Activated CD8-positive, alpha-beta T cell treated with anti-CD3 and anti-CD28 coated beads for 36 hours (primary cell): ENCODE data around the gene FOXK2. TPM values are rescaled to one million over a fixed set of nuclear protein-coding genes. Genes with fewer than 3 reads are reported as not detected.

ENCODE experiments used
- ATAC-seq: fragments of 200-7000 bp; cut with Tn5 transposase; one replicate; pipeline ENCODE4 v1.10.0; 2021; ENCODE audit warnings: mild to moderate bottlenecking, moderate library complexity
- CTCF ChIA-PET: fragments of 350-600 bp; sonication (Branson Sonifier 250); formaldehyde crosslinking; loops from one replicate; lab custom pipeline; 2021; ENCODE audit warnings: antibody characterized with exemption; lab: Charles Lee
- POLR2A ChIA-PET: fragments of 350-600 bp; sonication (Branson Sonifier 250); formaldehyde crosslinking; loops from one replicate; lab custom pipeline; 2021; ENCODE audit warnings: antibody characterized with exemption; lab: Charles Lee
- DNase-seq: peaks from one replicate; pipeline ENCODE4 v3.0.0-alpha.2; 2020
- H3K27ac Mint-ChIP-seq: one replicate; pipeline ENCODE4 v1.8.0; 2021; ENCODE audit warnings: mild to moderate bottlenecking, mixed read lengths
- H3K27me3 Mint-ChIP-seq: one replicate; pipeline ENCODE4 v1.8.0; 2021; ENCODE audit warnings: mixed read lengths
- H3K36me3 Mint-ChIP-seq: one replicate; pipeline ENCODE4 v1.8.0; 2021; ENCODE audit warnings: low read depth, mixed read lengths
- H3K4me1 Mint-ChIP-seq: one replicate; pipeline ENCODE4 v1.8.0; 2021; ENCODE audit warnings: low read depth, mixed read lengths
- H3K4me3 Mint-ChIP-seq: one replicate; pipeline ENCODE4 v1.8.0; 2021; ENCODE audit warnings: mild to moderate bottlenecking, moderate library complexity, mixed read lengths
- H3K9me3 Mint-ChIP-seq: one replicate; pipeline ENCODE4 v1.8.0; 2021; ENCODE audit warnings: mixed read lengths
- intact Hi-C: fragments of 100-400 bp; cut with micrococcal nuclease; formaldehyde crosslinking; loops from one replicate; pipeline ENCODE4 v1.10.0; 2022
- total RNA-seq, 2 experiments: library from RNA; stranded (reverse); gene quantifications; one replicate each; pipeline ENCODE4 v1.2.3, GENCODE V29; 2021
- TF ChIP-seq, protein P1 (sequence below): fragments of 200-600 bp; IDR thresholded peaks from one replicate; pipeline ENCODE4 v1.8.0; 2022; ENCODE audit warnings: antibody characterized with exemption, mild to moderate bottlenecking

Gene FOXK2
- total RNA-seq, 2 experiments from 2014 or later, result 55.6 to 59.5 TPM

DNA sequence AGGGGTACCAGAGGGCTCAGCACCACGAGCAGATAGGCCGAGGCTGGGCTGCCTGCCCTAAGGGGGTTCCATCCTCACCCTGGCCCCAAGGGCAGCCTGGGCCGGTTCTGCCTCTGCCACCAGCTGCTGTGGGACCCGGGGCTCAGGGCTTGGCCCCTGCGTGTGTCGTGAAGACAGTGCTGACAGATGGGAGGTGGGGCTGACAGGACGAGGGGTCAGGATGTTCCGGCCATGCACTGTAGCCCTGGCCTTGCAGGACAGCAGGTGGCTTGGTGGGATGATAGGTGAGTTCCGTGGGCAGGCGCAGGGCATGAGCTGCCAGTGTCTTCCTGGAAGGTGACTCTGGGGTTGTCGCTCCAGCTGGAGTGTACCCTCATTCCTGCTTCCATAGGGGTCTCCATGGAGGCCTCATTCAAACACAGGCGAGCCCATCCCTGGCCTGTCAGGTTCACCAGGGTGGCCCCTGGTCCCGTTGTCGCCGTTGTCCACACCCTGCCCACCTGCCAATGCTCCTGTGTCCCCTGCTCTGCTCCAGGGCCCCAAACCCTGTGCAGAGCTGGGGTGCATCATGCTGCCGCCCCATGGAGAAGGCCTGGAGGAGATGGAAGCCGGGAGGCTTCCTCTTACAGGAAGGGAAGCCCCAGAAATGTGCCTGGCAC lies 71.5 kb downstream of the FOXK2 start:
- POLR2A ChIA-PET, result interaction anchor here (1.1 to 1.4 kb wide), 2 partner anchors 14 to 72 kb away, joined by 3 to 6 read pairs; no protein-coding TSS in a partner anchor
- ATAC-seq (no peak), DNase-seq (no peak)
- H3K36me3 Mint-ChIP-seq, result peaks cover 27% of the 10 kb centered on the region
- no peak overlapping the region for H3K4me3 Mint-ChIP-seq
- H3K9me3 Mint-ChIP-seq, result no peaks in the 10 kb centered on the region
- TF ChIP-seq, protein P1, sequence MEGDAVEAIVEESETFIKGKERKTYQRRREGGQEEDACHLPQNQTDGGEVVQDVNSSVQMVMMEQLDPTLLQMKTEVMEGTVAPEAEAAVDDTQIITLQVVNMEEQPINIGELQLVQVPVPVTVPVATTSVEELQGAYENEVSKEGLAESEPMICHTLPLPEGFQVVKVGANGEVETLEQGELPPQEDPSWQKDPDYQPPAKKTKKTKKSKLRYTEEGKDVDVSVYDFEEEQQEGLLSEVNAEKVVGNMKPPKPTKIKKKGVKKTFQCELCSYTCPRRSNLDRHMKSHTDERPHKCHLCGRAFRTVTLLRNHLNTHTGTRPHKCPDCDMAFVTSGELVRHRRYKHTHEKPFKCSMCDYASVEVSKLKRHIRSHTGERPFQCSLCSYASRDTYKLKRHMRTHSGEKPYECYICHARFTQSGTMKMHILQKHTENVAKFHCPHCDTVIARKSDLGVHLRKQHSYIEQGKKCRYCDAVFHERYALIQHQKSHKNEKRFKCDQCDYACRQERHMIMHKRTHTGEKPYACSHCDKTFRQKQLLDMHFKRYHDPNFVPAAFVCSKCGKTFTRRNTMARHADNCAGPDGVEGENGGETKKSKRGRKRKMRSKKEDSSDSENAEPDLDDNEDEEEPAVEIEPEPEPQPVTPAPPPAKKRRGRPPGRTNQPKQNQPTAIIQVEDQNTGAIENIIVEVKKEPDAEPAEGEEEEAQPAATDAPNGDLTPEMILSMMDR, result no peak
- peak overlapping the region; percentile 90 for H3K27ac Mint-ChIP-seq
- CTCF ChIA-PET, result no interaction called here
- no peaks in the 10 kb centered on the region for H3K27me3 Mint-ChIP-seq
- H3K4me1 Mint-ChIP-seq, result peaks cover 46% of the 10 kb centered on the region
- intact Hi-C loops, result no loop called here

DNA sequence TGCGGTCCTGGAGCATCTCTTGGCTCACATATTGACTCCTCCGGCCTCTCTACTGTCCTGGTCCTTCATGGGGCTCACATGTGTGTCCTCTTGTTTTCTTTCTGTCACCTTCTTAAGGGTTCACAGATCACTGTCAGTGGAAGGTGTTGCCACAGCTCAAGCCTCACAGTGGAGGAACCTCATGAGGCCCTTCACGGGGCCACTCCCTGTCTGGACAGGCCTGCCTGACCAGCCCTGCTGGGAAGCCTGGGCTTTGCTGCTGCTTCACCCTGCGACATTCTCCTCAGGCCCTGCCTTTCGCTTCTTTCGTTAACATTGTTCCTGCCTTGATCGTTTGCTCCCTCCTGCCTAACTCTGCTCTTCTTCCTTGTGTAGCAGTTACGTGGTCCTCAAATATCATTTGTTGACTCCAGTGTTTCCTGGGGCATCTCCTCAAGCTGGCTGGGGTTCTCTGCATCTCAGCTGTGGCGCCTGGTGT lies 72.8 kb downstream of the FOXK2 start:
- peaks cover 40% of the 10 kb centered on the region for H3K4me1 Mint-ChIP-seq
- POLR2A ChIA-PET, result interaction anchor here (0.9 to 1.4 kb wide), 5 partner anchors 9 to 124 kb away, joined by 3 to 6 read pairs (median 4); partner anchors contain the start of gene FN3KRP
- no peak for ATAC-seq
- no peaks in the 10 kb centered on the region for H3K27me3 Mint-ChIP-seq
- H3K36me3 Mint-ChIP-seq, result peaks cover 21% of the 10 kb centered on the region
- CTCF ChIA-PET, result interaction anchor here (0.7 kb wide), 1 partner anchor 12 kb away, joined by 3 read pairs; no protein-coding TSS in a partner anchor
- H3K4me3 Mint-ChIP-seq, result peak overlapping the region; percentile 66
- DNase-seq, result no peak
- TF ChIP-seq, protein P1, result no peak
- intact Hi-C loops, result no loop called here
- H3K9me3 Mint-ChIP-seq, result no peaks in the 10 kb centered on the region
- peak overlapping the region; percentile 90 for H3K27ac Mint-ChIP-seq

DNA sequence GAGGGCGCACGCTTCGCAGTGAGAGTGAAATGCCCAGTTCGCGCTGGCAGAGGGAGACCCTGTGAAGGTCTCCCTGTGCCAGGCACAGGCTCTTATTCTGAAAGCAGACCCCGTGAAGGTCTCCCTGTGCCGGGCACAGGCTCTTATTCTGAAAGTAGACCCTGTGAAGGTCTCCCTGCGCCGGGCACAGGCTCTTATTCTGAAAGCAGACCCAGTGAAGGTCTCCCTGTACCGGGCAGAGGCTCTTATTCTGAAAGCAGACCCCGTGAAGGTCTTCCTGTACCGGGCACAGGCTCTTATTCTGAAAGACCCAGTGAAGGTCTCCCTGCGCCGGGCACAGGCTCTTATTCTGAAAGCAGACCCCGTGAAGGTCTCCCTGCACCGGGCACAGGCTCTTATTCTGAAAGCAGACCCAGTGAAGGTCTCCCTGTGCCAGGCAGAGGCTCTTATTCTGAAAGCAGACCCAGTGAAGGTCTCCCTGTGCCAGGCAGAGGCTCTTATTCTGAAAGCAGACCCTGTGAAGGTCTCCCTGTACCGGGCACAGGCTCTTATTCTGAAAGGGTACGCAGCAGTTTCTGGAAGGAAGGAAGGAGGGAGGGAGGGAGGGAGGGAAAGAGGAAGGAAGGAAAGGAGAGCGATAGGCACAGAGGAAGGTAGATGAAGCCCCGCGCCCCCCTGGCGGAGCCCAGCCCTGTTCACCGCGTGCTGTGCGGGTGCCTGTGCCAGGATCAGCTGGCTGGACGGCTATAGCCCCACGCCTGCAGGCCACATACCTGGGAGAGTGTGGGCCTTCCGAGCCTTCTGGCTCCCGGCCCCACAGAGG lies 73.4 kb downstream of the FOXK2 start:
- H3K27me3 Mint-ChIP-seq, result no peaks in the 10 kb centered on the region
- TF ChIP-seq, protein P1, result no peak
- no peaks in the 10 kb centered on the region for H3K9me3 Mint-ChIP-seq
- CTCF ChIA-PET, result interaction anchor here (0.7 kb wide), 1 partner anchor 13 kb away, joined by 3 read pairs; no protein-coding TSS in a partner anchor
- DNase-seq (peak; percentile 74), ATAC-seq (peak; percentile 38)
- peaks cover 18% of the 10 kb centered on the region for H3K36me3 Mint-ChIP-seq
- H3K4me1 Mint-ChIP-seq, result peaks cover 37% of the 10 kb centered on the region
- H3K27ac Mint-ChIP-seq, result peak overlapping the region; percentile 90
- intact Hi-C loops, result no loop called here
- POLR2A ChIA-PET, result interaction anchor here (0.6 to 1.3 kb wide), 2 partner anchors 40 to 190 kb away, joined by 3 to 4 read pairs; no protein-coding TSS in a partner anchor
- peak overlapping the region; percentile 66 for H3K4me3 Mint-ChIP-seq

DNA sequence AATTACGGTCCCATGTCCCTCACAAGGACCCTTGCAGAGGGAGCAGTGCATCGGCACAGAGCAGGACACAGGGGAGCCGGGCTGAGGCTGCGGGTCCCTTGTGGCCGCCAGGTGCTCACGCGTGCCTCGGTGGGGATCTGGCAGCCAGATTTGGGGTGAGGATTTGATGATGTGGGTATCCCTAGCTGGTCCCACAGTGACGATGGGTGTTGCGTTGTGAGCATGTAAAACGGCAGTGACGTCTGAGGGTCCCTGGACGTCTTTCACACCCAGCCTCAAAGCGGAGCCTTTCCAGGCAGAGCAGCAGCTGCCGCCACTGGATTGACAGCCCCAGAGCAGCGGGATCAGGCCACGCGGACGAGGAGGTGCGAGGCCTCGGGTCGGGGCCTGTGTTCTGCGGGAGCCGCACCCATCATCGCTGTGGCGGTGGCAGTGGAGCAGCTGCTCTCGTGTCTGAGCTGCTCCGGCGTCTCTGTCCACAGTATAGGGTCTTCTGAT lies 74.1 kb downstream of the FOXK2 start:
- no peaks in the 10 kb centered on the region for H3K9me3 Mint-ChIP-seq
- no peaks in the 10 kb centered on the region for H3K27me3 Mint-ChIP-seq
- peak overlapping the region; percentile 66 for H3K4me3 Mint-ChIP-seq
- ATAC-seq (peak; percentile 19), DNase-seq (no peak)
- POLR2A ChIA-PET, result interaction anchor here (0.6 to 1.3 kb wide), 2 partner anchors 40 to 191 kb away, joined by 3 to 4 read pairs; no protein-coding TSS in a partner anchor
- peak overlapping the region; percentile 90 for H3K27ac Mint-ChIP-seq
- TF ChIP-seq, protein P1, result no peak
- peaks cover 34% of the 10 kb centered on the region for H3K4me1 Mint-ChIP-seq
- peaks cover 15% of the 10 kb centered on the region for H3K36me3 Mint-ChIP-seq
- intact Hi-C loops, result no loop called here
- CTCF ChIA-PET, result no interaction called here
